ENCODE data around the gene IFIT1.
"Not testable (repeated sequence)": the region's sequence is repeated elsewhere in the genome, so short reads cannot be mapped to it uniquely, and the experiment has no call there.

IFIT1 gene, protein sequence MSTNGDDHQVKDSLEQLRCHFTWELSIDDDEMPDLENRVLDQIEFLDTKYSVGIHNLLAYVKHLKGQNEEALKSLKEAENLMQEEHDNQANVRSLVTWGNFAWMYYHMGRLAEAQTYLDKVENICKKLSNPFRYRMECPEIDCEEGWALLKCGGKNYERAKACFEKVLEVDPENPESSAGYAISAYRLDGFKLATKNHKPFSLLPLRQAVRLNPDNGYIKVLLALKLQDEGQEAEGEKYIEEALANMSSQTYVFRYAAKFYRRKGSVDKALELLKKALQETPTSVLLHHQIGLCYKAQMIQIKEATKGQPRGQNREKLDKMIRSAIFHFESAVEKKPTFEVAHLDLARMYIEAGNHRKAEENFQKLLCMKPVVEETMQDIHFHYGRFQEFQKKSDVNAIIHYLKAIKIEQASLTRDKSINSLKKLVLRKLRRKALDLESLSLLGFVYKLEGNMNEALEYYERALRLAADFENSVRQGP

DNA sequence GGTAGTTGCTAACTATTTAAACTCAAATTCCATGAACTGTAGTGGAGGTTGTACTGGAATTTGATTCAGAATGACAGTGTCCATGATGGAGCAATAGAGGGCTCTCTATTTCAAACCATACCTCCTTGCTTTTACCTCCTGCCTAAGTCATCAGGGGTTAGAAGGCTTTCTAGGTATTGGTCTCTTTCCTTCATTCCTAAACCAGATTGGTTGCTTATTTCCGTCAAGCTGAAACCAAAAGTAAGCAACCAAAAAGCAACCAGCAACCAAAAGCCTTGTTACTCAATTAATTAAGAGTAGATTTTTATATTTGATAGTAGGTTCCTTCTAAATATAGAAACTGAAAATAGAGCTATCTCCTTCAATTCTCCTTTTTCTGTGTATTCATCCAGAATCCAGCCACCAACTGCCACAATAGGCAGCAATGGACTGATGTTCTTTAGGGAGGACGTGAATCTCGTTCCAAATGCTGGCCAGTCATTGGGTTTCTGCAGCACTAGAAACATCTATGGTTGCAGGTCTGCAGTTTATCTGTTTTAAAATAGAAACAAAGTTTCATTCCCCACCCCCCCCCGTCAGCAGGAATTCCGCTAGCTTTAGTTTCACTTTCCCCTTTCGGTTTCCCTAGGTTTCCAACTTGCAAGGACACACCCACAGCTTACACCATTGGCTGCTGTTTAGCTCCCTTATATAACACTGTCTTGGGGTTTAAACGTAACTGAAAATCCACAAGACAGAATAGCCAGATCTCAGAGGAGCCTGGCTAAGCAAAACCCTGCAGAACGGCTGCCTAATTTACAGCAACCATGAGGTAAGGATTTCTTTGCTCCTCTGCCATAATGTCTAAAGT is at the start of gene IFIT1:
Gene IFIT1, plus strand, starts transcription at position 717 of the 850 bp plus-strand sequence. Its CDS starts 90 bp downstream, at position 807.
- DNase-seq (ENCODE audit: low spot score): peak; percentile 89

DNA sequence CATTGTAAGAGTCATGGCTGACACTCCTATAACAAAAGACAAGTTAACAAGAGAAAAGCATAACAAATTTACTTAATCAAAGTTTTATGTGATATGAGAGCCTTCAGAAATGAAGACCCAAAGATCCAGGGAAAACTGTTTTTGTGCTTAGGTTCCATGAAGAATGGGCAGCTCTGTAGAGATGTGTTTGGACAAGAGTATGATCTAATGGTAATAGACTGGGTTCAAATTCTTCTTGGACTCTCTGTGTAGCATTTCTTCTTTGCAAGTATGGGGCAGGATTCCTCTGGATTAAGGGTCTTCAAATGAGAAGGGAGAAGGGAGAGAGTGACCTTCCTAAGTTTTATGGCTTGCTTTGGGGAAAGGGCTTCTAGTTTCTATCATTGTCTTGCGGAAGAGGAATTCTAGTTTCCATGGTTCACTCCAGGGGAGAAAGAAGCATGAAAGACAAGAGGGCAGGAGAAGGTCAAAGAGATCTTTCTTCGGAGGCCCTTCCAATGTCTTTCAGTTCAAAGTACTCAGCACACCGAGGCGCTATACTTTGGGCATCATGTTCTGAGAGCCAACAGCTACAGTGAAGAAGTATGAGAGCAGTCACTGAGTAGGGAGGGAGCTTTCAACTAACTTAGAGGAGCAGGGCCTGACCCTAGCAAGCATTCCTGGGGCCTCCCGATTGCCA is 49.2 kb upstream of the IFIT1 start:
- DNase-seq (ENCODE audit: low spot score): no peak

DNA sequence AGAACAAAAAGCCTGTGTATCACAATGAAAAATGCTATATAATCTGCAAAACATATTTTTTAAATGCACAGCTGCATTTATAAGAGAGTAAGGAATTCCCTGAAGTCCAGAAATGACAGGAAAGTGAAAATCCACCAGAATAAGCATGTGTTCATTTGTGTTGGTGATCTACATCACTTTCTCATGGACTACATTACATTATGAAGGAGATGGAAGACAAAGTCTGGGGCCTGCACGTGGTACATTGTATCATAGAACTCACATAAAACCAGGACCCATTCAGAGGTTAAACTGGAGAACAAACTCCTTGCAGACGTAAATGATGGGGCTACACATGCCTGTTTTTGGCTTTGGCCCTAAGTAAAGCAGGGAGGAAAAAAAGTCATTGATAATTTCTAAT is 48.3 kb upstream of the IFIT1 start:
- DNase-seq (ENCODE audit: low spot score): no peak

DNA sequence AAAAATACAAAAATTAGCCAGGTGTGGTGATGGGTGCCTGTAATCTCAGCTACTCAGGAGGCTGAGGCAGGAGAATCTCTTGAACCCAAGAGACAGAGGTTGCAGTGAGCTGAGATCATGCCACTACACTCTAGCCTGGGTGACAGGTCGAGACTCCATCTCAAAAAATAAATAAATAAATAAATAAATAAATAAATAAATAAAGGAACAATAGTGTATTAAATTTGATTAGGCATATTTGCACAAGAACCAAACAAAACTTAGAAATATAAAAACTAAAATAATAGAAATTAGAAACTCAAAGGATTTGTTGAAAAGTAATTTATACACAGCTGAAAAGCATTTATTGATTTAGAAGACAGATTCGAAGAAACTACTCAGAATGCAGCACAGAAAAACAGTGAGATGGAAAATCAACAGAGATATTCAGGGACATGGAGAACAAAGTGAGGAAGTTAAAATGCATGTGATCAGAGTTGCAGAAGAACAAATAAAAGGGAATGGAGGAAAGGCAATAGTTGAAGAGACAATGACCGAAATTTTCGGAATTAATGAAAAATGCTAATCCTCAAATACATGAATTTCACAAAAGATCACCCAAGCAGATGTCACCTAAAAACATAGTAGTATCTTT is 46.9 kb upstream of the IFIT1 start:
- DNase-seq (ENCODE audit: low spot score): no peak

DNA sequence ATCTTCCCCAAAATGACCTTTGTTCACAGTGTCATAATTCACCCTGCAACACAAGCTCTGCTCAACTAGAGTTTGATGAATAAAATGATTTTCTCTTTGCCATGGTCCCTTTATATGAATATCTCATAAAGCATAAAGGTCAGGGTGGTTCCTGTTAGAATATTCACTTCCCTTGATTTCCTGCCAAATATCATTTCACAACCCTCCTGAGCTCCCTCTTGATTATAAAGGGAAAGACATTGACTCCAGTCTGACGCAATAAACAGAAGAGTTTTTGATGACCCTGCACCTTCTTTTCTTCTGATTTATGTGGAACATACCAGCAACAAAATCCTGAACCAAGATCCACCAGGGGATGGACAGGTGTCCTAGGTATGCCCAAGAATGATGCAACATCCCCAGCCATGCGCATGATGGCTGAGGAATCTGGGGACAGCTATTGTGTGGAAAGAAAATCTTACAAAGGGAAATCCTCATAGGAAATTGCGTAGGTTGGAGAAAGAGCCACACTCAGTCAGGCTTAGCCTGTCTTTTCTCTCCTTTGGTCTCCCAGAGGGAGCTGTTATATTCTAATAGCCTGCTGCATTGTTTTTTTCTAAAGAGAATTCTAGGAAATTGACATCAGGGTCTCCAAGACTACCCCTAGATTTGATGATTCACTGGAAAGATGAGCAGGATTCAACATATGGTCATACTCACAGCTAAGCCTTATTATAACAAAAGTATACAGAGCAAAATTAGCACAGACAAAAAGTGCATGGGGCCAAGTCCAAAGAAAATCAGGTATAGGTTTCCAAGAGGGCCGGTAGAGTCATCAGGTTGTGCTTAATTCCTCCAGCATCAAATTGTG is 45.8 kb upstream of the IFIT1 start:
- no peak for DNase-seq (ENCODE audit: low spot score)

DNA sequence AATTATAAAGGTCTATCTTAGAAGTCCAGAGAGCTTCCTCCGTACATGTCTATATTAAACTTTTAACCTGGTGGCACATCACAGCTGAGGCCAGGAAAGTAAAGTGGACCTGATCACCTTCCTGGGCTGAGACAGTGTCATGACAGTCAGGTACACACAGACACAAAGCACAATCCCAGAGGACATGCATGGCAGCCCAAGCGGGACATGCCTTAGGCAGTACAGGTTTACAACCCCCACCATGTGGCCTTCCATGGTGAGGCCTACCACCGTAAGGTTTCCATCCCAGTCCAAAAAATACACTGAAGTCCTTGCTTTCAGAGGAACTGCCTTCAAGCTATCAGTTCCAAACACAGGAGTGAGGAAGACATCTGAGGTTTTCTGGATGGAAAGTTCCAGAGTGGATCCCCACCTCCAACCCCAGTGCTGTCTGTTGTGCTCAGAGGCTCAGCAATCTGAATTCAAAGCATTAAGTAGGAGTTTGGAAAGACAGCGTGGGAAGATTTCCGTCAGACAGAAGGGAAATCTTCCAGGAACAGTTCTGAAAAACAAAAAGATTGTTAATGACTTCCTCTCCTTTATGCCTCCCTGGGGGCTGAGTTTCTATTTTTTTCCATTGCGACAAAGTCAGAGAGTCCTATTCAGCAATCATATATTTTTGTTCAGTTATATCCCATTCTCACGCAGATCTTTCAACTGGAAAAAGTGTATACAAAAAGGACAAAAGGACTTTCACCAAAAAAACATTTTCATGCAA is 44.5 kb upstream of the IFIT1 start:
- DNase-seq (ENCODE audit: low spot score): no peak

DNA sequence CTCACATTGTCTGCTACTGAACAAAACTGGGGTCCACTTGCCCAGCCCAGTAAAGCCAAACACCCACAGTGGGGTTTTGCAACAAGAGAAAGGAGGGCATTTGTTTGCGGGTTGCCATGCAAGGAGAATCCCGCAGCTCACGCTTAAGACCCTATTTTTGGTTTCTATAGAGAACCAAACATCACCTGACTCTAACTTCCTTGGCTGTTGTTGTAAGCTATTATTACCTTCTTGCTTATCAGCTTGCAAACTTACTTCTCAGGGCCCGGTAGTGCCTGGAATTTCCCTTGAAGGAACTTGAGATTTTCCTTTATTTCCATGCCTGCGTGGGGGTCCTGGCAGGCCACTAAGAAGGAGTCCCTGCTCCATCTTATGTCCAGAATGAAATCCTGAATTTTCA is 43.9 kb upstream of the IFIT1 start:
- DNase-seq (ENCODE audit: low spot score): no peak

DNA sequence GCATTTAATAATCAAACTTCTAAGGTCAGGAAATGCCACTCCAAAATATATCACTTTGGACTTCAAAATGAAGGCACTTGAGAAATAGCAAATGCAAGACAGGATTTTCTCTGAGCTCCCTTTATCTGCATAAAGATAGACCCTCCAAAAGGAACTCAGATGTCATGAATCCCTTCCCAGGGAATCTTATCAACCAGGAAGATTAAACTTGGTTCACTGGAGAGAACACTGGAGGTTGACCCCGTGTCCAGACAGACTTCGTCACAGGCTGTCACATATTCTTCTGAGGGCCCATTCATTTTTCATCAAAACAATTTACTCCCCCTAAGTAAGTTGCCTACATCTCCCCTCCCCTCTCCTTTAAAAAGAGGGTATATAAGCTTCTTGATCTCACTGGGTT is 43.4 kb upstream of the IFIT1 start:
- no peak for DNase-seq (ENCODE audit: low spot score)

DNA sequence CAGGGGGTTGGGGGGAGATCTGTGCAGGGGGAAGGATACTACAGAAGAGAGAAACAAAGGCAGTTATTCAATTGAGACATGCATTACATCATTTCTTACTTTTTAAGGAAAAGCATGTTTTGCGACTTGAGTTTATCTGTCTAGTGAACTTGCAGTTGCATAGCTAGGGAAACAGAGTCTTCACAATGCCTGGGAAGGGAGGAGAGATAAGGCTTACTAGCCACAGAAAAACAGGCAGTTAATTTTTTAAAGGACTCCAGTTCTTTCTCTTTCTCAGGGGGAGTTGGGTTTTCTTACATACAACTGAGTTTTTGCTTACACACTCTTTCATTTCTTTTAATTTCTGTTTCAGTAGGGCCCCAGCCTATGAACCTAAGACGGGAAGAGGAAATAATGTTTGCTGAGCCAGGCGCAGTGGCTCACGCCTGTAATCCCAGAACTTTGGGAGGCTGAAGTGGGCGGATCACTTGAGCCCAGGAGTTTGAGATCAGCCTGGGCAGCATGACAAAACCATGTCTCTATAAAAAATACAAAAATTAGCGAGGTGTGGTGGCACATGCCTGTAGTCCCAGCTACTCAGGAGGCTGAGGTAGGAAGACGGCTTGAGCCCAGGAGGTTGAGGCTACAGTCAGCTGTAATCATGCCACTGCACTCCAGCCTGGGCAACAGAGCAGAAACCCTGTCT is 41.6 kb upstream of the IFIT1 start:
- not testable (repeated sequence) for DNase-seq (ENCODE audit: low spot score)

DNA sequence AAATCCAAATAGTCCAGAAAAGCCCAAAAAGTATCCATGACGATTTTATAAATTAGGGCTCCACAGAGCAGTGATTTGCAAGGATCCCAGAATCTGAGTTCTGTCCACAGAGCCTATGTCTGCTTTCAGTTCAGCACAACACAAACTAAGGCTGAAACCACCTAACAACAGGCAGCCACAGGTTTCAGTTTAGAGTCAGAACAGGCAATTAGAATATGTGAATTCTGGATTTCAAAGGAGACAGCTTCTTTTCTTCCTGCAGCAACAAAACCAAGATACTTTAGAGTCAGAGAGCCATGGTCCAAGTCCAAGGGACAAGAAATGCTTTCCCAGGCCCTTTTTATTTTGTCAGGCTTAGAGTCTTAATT is 41.0 kb upstream of the IFIT1 start:
- no peak for DNase-seq (ENCODE audit: low spot score)

DNA sequence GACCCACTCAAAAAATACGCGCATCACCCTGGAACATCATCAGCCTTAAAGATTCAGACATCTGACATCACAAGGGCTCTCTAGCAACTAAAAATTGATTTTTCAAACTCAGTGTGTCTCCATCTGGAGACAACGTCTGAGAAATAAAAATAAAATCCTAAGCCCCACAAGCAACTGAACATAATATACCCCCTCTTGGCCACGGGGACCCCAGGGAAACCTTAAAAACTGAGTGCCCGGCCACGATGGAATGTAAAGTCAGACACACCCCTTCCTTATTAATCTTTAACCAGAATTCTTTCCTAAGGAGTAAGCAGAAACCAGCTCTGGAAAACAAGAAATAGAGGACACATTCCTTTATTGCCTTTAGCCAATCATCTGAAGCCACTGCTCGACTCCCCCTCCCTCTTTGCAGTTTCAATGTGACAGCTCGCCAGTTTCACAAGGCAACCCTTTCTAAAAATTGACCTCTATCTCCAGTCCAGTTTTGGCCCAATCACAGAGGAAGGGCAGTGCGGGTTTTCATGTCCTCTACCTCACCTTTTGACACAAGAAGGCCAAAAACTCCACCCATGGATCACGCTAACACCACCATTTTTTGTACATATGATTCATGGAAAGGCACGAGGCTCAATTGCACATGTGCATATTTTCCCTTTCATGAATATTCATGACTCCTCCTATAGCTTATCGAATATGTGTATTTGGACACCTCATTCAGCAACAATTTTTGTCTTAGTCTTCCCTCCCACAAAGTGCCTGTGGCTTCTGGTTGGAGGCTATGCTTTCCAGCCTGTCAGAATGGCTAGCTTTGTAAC is 40.4 kb upstream of the IFIT1 start:
- peak; percentile 84 for DNase-seq (ENCODE audit: low spot score)

DNA sequence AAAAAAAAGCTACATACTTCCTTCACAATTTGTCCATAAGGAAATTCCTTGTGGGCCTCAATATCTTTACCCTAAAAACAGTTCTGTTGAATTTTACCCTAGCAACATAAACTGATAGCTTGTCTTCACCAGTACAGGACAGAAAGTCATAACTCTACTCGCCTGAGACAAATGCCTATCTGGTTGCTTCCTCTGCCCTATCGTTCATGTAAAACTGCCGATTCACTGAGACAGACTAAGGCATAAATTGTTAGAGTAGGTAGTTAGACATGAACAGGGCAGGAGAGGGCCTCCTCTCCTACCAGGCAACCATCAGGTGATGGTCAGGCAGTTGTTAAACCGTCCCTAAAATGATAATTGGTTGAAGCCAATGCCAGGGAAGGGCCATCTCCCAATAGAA is 39.6 kb upstream of the IFIT1 start:
- DNase-seq (ENCODE audit: low spot score): no peak

DNA sequence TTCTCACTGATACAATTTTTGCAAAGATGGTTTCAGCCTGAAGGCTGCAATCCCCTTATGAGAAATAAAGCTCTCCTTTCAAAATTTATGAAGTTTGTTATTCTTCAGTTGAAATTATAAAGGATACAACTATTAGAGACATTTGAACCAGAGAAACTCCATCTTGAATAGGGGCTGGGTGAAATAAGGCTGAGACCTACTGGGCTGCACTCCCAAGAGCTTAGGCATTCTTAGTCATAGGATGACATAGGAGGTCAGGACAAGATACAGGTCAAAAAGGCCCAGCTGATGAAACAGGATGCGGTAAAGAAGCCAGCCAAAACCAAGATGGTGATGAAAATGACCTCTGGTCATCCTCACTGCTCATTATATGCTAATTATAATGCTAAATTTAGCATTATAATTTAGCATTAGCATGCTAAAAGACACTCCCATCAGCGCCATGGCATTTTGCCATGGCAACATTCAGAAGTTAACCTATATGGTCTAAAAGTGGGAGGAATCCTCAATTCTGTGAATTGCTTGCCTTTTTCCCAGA is 37.0 kb upstream of the IFIT1 start:
- DNase-seq (ENCODE audit: low spot score): no peak

DNA sequence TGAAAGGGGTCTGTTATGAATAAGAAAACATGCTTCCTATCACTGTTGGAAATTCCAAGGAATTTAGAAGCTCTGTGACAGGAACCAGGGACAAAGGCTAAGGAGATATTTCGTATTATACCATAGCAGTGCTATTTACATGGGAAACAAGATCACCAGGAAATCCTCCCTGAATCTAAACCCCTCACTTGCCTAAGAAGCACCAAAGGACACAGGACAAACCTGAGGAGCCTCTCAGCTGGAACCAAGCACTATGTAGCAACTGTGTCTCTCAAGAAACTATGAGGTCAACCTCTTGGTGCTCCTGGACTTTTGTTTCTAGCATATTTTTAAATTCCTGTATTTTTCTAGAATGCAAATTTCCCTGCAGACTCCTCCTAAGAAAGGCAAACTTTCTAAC is 35.3 kb upstream of the IFIT1 start:
- DNase-seq (ENCODE audit: low spot score): no peak

DNA sequence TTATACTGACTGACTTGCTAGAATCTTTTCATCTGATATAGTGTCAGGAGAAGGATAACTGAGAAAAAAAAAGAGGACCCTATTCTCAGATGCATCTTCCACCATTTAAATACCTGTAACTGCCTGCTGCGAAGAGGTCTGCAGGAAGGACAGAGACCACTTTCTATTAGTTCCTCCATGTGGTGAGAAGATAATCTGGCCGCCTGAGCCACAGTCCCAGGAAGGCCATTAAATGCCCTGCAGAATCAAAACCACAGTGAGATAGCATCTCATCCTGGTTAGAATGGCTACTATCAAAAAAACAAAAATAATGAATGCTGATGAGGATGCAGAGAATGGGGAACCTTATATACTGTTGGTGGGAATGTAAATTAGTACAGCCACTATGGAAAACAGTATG is 34.4 kb upstream of the IFIT1 start:
- no peak for DNase-seq (ENCODE audit: low spot score)

DNA sequence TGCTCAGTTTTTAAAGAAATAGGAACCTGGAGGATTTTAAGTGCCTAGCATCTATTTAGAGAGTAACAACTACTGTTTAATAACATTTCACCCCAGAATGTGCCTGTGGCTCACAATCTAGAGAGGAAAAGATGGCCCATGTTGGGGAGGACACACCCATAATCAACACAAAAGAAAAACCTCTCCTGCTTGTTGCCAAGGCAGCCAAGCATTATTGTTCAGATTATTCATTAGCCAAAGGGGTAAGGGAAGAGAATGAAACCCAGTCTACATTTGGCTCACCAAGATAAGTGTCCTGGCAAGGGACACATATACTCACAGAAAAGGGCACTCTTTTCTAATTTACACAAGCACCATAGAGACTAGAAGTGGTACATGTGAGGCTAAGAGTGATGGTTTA is 32.3 kb upstream of the IFIT1 start:
- DNase-seq (ENCODE audit: low spot score): no peak

DNA sequence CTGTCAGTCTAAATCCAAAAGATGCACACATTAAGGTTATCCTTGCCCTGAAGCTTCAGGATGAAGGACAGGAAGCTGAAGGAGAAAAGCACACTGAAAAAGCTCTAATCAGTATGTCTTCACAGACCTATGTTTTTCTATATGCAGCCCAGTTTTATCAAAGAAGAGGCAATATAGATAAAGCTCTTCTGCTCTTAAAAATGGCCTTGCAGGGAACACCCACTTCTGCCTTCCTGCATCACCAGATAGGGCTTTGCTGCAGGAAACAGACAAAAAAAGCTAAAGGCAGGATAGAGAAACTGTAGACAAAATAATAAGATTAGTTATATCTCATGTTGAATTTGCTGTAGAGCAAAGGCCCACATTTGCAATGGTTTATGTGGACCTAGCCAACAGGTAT is 29.5 kb upstream of the IFIT1 start:
- no peak for DNase-seq (ENCODE audit: low spot score)

DNA sequence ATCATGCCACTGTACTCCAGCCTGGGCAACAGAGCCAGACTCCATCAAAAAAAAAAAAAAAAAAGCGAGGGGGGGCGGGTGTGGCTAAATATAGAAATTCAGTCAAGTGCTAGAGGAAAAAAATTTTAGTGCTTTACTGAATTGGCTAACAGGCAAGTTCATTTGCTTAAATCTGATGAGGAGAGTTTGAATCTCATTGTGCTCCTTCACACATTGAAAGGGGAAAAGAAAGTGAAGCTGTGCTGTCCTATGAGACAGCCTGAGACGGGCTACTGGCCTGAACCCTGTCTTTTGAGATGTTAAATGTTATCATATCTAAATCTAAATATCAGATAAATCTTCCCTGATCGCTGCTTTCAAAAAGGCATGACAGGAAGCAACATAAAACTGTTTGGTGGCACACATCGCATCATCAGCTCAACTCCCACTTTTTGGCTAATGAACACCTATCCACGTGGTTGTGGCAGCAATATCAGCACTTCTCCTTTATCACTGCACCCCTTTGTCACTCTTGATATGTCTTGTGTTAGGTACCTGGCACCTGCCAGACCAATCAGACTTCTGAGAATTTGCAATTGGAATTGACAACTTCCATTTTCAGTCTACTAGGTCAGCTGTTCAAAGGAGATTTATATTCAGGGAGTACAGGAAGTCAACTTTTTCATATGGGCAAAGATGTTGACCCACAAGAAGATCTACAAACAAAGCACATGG is 28.5 kb upstream of the IFIT1 start:
- no peak for DNase-seq (ENCODE audit: low spot score)

All from AG08395 (cell line).